GM19468 (cell line): ENCODE results near the gene COX11.

Experiments used
- ATAC-seq: cut with Tn5 transposase; IDR thresholded peaks from one replicate; pipeline ENCODE4 v1.9.1; 2021; ENCODE audit warnings: mild to moderate bottlenecking, moderate library complexity, moderate number of reproducible peaks; ENCODE audit not compliant: unreplicated experiment; ENCODE audit errors: extremely low read depth

Gene COX11

GRCh38 chr17:54968262-54968987, at the start of gene COX11, which contains the start of gene STXBP4:
Gene COX11, minus strand, starts transcription at chr17:54968654. Its CDS starts 8 bp downstream, at chr17:54968646.
Gene STXBP4, plus strand, starts transcription at chr17:54968765. Its CDS starts 17,455 bp downstream, at chr17:54986220.
- ATAC-seq, result peak; percentile 87

GRCh38 chr17:55005520-55005919, 37.1 kb upstream of the COX11 start:
- no peak for ATAC-seq

GRCh38 chr17:55004484-55004883, 36.0 kb upstream of the COX11 start:
- ATAC-seq, result no peak

GRCh38 chr17:55002458-55002857, 34.0 kb upstream of the COX11 start:
- ATAC-seq, result no peak

GRCh38 chr17:54996441-54996840, 28.0 kb upstream of the COX11 start:
- ATAC-seq, result no peak

- ATAC-seq, result no peak
Measured at GRCh38 chr17:54992797-54993639, 24.6 kb upstream of the COX11 start.

- ATAC-seq, result no peak
Measured at GRCh38 chr17:54991567-54991966, 23.1 kb upstream of the COX11 start.

- ATAC-seq, result no peak
Measured at GRCh38 chr17:54990118-54990517, 21.7 kb upstream of the COX11 start.

- ATAC-seq, result no peak
Measured at GRCh38 chr17:54985476-54985875, 17.0 kb upstream of the COX11 start.

GRCh38 chr17:54983260-54983659, 14.8 kb upstream of the COX11 start:
- ATAC-seq, result no peak

- no peak for ATAC-seq
Measured at GRCh38 chr17:54982399-54982798, 13.9 kb upstream of the COX11 start.

GRCh38 chr17:54980375-54980774, 11.9 kb upstream of the COX11 start:
- no peak for ATAC-seq

- ATAC-seq, result no peak
Measured at GRCh38 chr17:54979657-54980056, 11.2 kb upstream of the COX11 start.

- ATAC-seq, result no peak
Measured at GRCh38 chr17:54977744-54978143, 9.3 kb upstream of the COX11 start.

- no peak for ATAC-seq
Measured at GRCh38 chr17:54976316-54976715, 7.9 kb upstream of the COX11 start.

- ATAC-seq, result no peak
Measured at GRCh38 chr17:54974759-54975158, 6.3 kb upstream of the COX11 start.

GRCh38 chr17:54972406-54973138, 4.1 kb upstream of the COX11 start:
- ATAC-seq, result no peak

- ATAC-seq, result no peak
Measured at GRCh38 chr17:54971901-54972300, 3.4 kb upstream of the COX11 start.

- no peak for ATAC-seq
Measured at GRCh38 chr17:54971147-54971546, 2.7 kb upstream of the COX11 start.

GRCh38 chr17:54969658-54970572, 1.5 kb upstream of the COX11 start:
- ATAC-seq, result no peak
